Prostate gland (tissue), 2 donors: Measurements from ENCODE around the gene UPK1A. TPM values are rescaled to one million over a fixed set of nuclear protein-coding genes. Genes with fewer than 3 reads are reported as not detected.

Experiments
- DNase-seq: peaks from one replicate; pipeline ENCODE4 v3.0.0-alpha.2; 2019; ENCODE audit warnings: low spot score
- H3K27ac ChIP-seq, 2 donors: fragments of 200-600 bp; sonication (generic); 2 replicates each; pipeline ENCODE4 v1.5.1; 2017 to 2019
- H3K27me3 ChIP-seq: fragments of 200-600 bp; sonication (generic); replicated peaks from 2 replicates; pipeline ENCODE4 v1.5.1; 2019; ENCODE audit not compliant: insufficient read depth
- H3K36me3 ChIP-seq, 2 donors: fragments of 200-600 bp; sonication (generic); 1 replicate in 1 of 2; 2 replicates in 1 of 2; pipeline versions ENCODE4 v1.5.1 to v1.8.1; 2017 to 2019
- H3K4me1 ChIP-seq: fragments of 200-600 bp; sonication (generic); replicated peaks from 2 replicates; pipeline ENCODE4 v1.5.1; 2019
- H3K4me3 ChIP-seq, 2 donors: fragments of 200-600 bp; sonication (generic); 2 replicates each; pipeline ENCODE4 v1.5.1; 2017 to 2019
- H3K9me3 ChIP-seq: fragments of 200-600 bp; sonication (generic); 2 replicates; pipeline ENCODE4 v1.5.1; 2017
- CTCF ChIP-seq, 4 experiments: fragments of 200-600 bp in 2 of 4; fragments of 450-650 bp in 2 of 4; sonication (generic) in 2 of 4; IDR thresholded peaks; 1 replicate in 3 of 4; 2 replicates in 1 of 4; pipeline ENCODE4 v1.5.1; 2016 to 2019; ENCODE audit warnings: antibody characterized with exemption in 4 of 4, mild to moderate bottlenecking in 2 of 4, moderate library complexity in 2 of 4
- POLR2A ChIP-seq: fragments of 450-650 bp; IDR thresholded peaks from one replicate; pipeline ENCODE4 v1.6.1; 2016; ENCODE audit warnings: antibody characterized with exemption, mild to moderate bottlenecking
- POLR2AphosphoS5 ChIP-seq: sonication (generic); formaldehyde crosslinking; IDR thresholded peaks from one replicate; pipeline ENCODE4 v1.6.1; 2017; ENCODE audit warnings: antibody characterized with exemption
- WGBS: methylation state at CpG from one replicate; pipeline ENCODE4 v1.1.5; 2018; 5-methylcytosine and 5-hydroxymethylcytosine counted together
- intact Hi-C: fragments of 100-400 bp; cut with DNase I; formaldehyde crosslinking; loops from one replicate; pipeline ENCODE4 v1.14.2; 2022
- total RNA-seq, 2 donors: library from RNA; depleted of rRNA; stranded (reverse); fragments of >200 nt; gene quantifications; one replicate each; pipeline ENCODE4 v1.1.0, GENCODE V29; 2016

Gene UPK1A
- total RNA-seq, 2 donors from 2014 or later = 3.8 to 5.5 TPM

- WGBS = 31% methylated on average over 8 of the region's 8 CpGs
- TF ChIP-seq POLR2A (no peak), CTCF (IDR thresholded peaks at IDR 0.05) (peak; percentile 75 to 97 (median 96)), POLR2AphosphoS5 (peak; percentile 83)
- no peak overlapping the region for H3K4me3 ChIP-seq
- no peaks in the 10 kb centered on the region for H3K36me3 ChIP-seq
- H3K9me3 ChIP-seq = no peaks in the 10 kb centered on the region
- intact Hi-C loops = loop anchor here (1.0 kb wide), 1 partner anchor 23 kb away; no protein-coding TSS in a partner anchor
- DNase-seq = peak; percentile 83
- H3K27me3 ChIP-seq = no peaks in the 10 kb centered on the region
- H3K27ac ChIP-seq = no peak overlapping the region
- H3K4me1 ChIP-seq = no peaks in the 10 kb centered on the region
Measured at GRCh38 chr19:35693835-35694599, 27.7 kb downstream of the UPK1A start.

- 83% methylated on average over 2 of the region's 2 CpGs for WGBS
- no peaks in the 10 kb centered on the region for H3K36me3 ChIP-seq
- H3K27ac ChIP-seq = no peak overlapping the region
- no peak for DNase-seq
- no peaks in the 10 kb centered on the region for H3K27me3 ChIP-seq
- no peak for TF ChIP-seq POLR2AphosphoS5
- no peak for TF ChIP-seq CTCF (IDR thresholded peaks at IDR 0.05)
- TF ChIP-seq POLR2A = no peak
- no peaks in the 10 kb centered on the region for H3K9me3 ChIP-seq
- intact Hi-C loops = no loop called here
- no peak overlapping the region for H3K4me3 ChIP-seq
- no peaks in the 10 kb centered on the region for H3K4me1 ChIP-seq
Measured at GRCh38 chr19:35695895-35696422, 29.6 kb downstream of the UPK1A start.

- Histone ChIP-seq H3K27me3 (no peaks in the 10 kb centered on the region), H3K9me3 (no peaks in the 10 kb centered on the region), H3K4me3 (no peak overlapping the region), H3K4me1 (no peaks in the 10 kb centered on the region), H3K27ac (no peak overlapping the region), H3K36me3 (no peaks in the 10 kb centered on the region)
- 58% methylated on average over 4 of the region's 4 CpGs for WGBS
- intact Hi-C loops = no loop called here
- TF ChIP-seq POLR2AphosphoS5 = no peak
- no peak for TF ChIP-seq CTCF (IDR thresholded peaks at IDR 0.05)
- no peak for DNase-seq
Measured at GRCh38 chr19:35696835-35697234, 30.5 kb downstream of the UPK1A start.

- Histone ChIP-seq H3K36me3 (no peaks in the 10 kb centered on the region), H3K27ac (peak overlapping the region in 1 of 2 donors; percentile 42), H3K27me3 (no peaks in the 10 kb centered on the region), H3K4me3 (peak overlapping the region; percentile 40 to 58), H3K4me1 (no peaks in the 10 kb centered on the region), H3K9me3 (no peaks in the 10 kb centered on the region)
- peak; percentile 98 for DNase-seq
- WGBS = under 1% methylated on average over 45 of the region's 50 CpGs
- peak; percentile 90 for TF ChIP-seq POLR2AphosphoS5
- no peak for TF ChIP-seq POLR2A
- intact Hi-C loops = no loop called here
Measured at GRCh38 chr19:35702223-35703012, 36.1 kb downstream of the UPK1A start.

- intact Hi-C loops = no loop called here
- no peak for DNase-seq
- WGBS = 43% methylated on average over 9 of the region's 9 CpGs
- no peak overlapping the region for H3K4me3 ChIP-seq
- TF ChIP-seq POLR2AphosphoS5 = no peak
- no peak for TF ChIP-seq CTCF (IDR thresholded peaks at IDR 0.05)
- TF ChIP-seq POLR2A = no peak
- H3K9me3 ChIP-seq = no peaks in the 10 kb centered on the region
- H3K36me3 ChIP-seq = no peaks in the 10 kb centered on the region
- H3K27ac ChIP-seq = no peak overlapping the region
- no peaks in the 10 kb centered on the region for H3K27me3 ChIP-seq
- H3K4me1 ChIP-seq = no peaks in the 10 kb centered on the region
Measured at GRCh38 chr19:35703343-35703742, 37.0 kb downstream of the UPK1A start.
